HepG2 (cell line): ENCODE results near the gene NES. TPM values are rescaled to one million over a fixed set of nuclear protein-coding genes. Genes with fewer than 3 reads are reported as not detected.

Experiments
- ATAC-seq: fragments of 200-7000 bp; cut with Tn5 transposase; 3 replicates; pipeline ENCODE4 v1.9.1; 2020; ENCODE audit warnings: mild to moderate bottlenecking, moderate library complexity
- BruUV-seq: library from RNA; stranded (reverse); fragments of 400-500 nt; replicated peaks from 2 replicates; lab custom pipeline; 2021; lab: Mats Ljungman, UMichigan
- CTCF ChIA-PET: fragments of 300-600 bp; formaldehyde crosslinking; extraction: SDS; loops from one replicate; lab custom pipeline; 2021; ENCODE audit warnings: low total read pairs, inconsistent platforms, low intra/inter-chr PET ratio; lab: Yijun Ruan, JAX
- POLR2A ChIA-PET: fragments of 350-600 bp; sonication (Branson Sonifier 250); formaldehyde crosslinking; loops from one replicate; lab custom pipeline; 2020; ENCODE audit warnings: antibody characterized with exemption, inconsistent platforms; lab: Yijun Ruan, JAX
- DNase-seq: peaks from one replicate; pipeline ENCODE4 v3.0.0-alpha.2; 2015; ENCODE audit warnings: low spot score
- FAIRE-seq: peaks from 3 replicates; lab custom pipeline; 2011; peaks lifted over from hg19 to GRCh38; lab: Jason Lieb, UNC
- H2AFZ ChIP-seq: one replicate; pipeline ENCODE4 v1.6.1; 2011; ENCODE audit warnings: low read length, inconsistent platforms
- H3K27ac ChIP-seq: fragments of 300-600 bp; 3 replicates; pipeline ENCODE4 v1.8.0; 2011; ENCODE audit warnings: mixed run types, mild to moderate bottlenecking, mixed read lengths, low read length, inconsistent platforms; ENCODE audit not compliant: insufficient read depth; ENCODE audit errors: extremely low read length
- H3K27me3 ChIP-seq, 2 experiments: fragments of 200-600 bp in 1 of 2; 2 replicates in 1 of 2; 3 replicates in 1 of 2; pipeline versions ENCODE4 v1.6.0 to v1.8.0; 2011; ENCODE audit warnings: low read length in 2 of 2, mild to moderate bottlenecking in 2 of 2, moderate library complexity in 2 of 2, inconsistent platforms in 1 of 2; ENCODE audit not compliant: insufficient read depth in 2 of 2, control insufficient read depth in 1 of 2
- H3K36me3 ChIP-seq, 2 experiments: fragments of 200-600 bp in 1 of 2; replicated peaks in 1 of 2; 2 replicates in 1 of 2; 3 replicates in 1 of 2; pipeline versions ENCODE4 v1.5.1 to v1.8.0; 2011; ENCODE audit warnings: low read length in 2 of 2, inconsistent platforms in 1 of 2; ENCODE audit not compliant: insufficient read depth in 2 of 2, control insufficient read depth in 1 of 2
- H3K4me1 ChIP-seq: 2 replicates; pipeline ENCODE4 v1.5.1; 2012; ENCODE audit warnings: low read length, inconsistent platforms; ENCODE audit not compliant: insufficient read depth
- H3K4me2 ChIP-seq: 2 replicates; pipeline ENCODE4 v1.6.0; 2011; ENCODE audit warnings: low read depth, low read length, inconsistent platforms
- H3K4me3 ChIP-seq, 3 experiments: fragments of 200-600 bp in 1 of 3; sonication (generic), shearing (Covaris generic) in 1 of 3; replicated peaks in 1 of 3; 2 replicates each; pipeline ENCODE4 v1.5.1; 2011 to 2016; ENCODE audit warnings: low read length in 3 of 3, inconsistent platforms in 2 of 3, low read depth in 2 of 3, mild to moderate bottlenecking in 2 of 3, control low read depth in 1 of 3, mixed read lengths in 1 of 3; ENCODE audit not compliant: insufficient read depth in 1 of 3
- H3K79me2 ChIP-seq: one replicate; pipeline ENCODE4 v1.6.1; 2011; ENCODE audit warnings: low read length, inconsistent platforms; ENCODE audit not compliant: insufficient read depth
- H3K9ac ChIP-seq: 2 replicates; pipeline ENCODE4 v1.6.0; 2011; ENCODE audit warnings: mild to moderate bottlenecking, low read depth, low read length, inconsistent platforms; ENCODE audit not compliant: insufficient read depth
- H3K9me3 ChIP-seq: 2 replicates; pipeline ENCODE4 v1.5.1; 2012; ENCODE audit warnings: mild to moderate bottlenecking, low read length
- H4K20me1 ChIP-seq: 2 replicates; pipeline ENCODE4 v1.6.0; 2011; ENCODE audit warnings: inconsistent platforms, mild to moderate bottlenecking, low read length, moderate library complexity; ENCODE audit not compliant: insufficient read depth
- AKAP8 ChIP-seq: sonication (generic); formaldehyde crosslinking; IDR thresholded peaks from 2 replicates; pipeline ENCODE4 v1.5.1; 2020; ENCODE audit warnings: mild to moderate bottlenecking, missing genetic modification reagents
- ATAD3A ChIP-seq: sonication (generic); formaldehyde crosslinking; IDR thresholded peaks from 2 replicates; pipeline ENCODE4 v1.4.0; 2020; ENCODE audit warnings: missing genetic modification reagents
- KAT2B ChIP-seq: fragments of 150-350 bp; IDR thresholded peaks from 2 replicates; pipeline ENCODE4 v1.6.1; 2014; ENCODE audit warnings: low read depth, low read length, borderline replicate concordance
- KDM2A ChIP-seq: sonication (generic); formaldehyde crosslinking; IDR thresholded peaks from 2 replicates; pipeline ENCODE4 v1.4.0; 2020; ENCODE audit warnings: low read depth, missing genetic modification reagents, borderline replicate concordance
- POLR2G ChIP-seq: fragments of 200-400 bp; formaldehyde crosslinking; IDR thresholded peaks from 2 replicates; pipeline ENCODE4 v1.6.1; 2018; ENCODE audit warnings: mild to moderate bottlenecking, low read depth, low read length, moderate library complexity
- SMAD1 ChIP-seq: sonication (generic); formaldehyde crosslinking; IDR thresholded peaks from 2 replicates; pipeline ENCODE4 v1.4.0; 2020; ENCODE audit warnings: missing genetic modification reagents, low read depth, mild to moderate bottlenecking, borderline replicate concordance
- SSRP1 ChIP-seq: IDR thresholded peaks from 2 replicates; pipeline ENCODE4 v1.6.1; 2016; ENCODE audit warnings: control low read depth
- ZNF253 ChIP-seq: sonication (generic); formaldehyde crosslinking; IDR thresholded peaks from 2 replicates; pipeline ENCODE4 v1.8.0; 2022; ENCODE audit warnings: mild to moderate bottlenecking, missing genetic modification reagents, borderline replicate concordance
- ZNF644 ChIP-seq: IDR thresholded peaks from 2 replicates; pipeline ENCODE4 v1.6.1; 2016; ENCODE audit warnings: low read depth
- ZNF749 ChIP-seq: sonication (generic); formaldehyde crosslinking; IDR thresholded peaks from 2 replicates; pipeline ENCODE4 v1.8.0; 2022; ENCODE audit warnings: mild to moderate bottlenecking, missing genetic modification reagents, moderate library complexity, borderline replicate concordance
- ZNF768 ChIP-seq: sonication (generic); formaldehyde crosslinking; IDR thresholded peaks from 2 replicates; pipeline ENCODE4 v1.4.0; 2020; ENCODE audit warnings: missing genetic modification reagents
- WGBS: methylation state at CpG from one replicate; pipeline ENCODE4 v1.1.6; 2017; ENCODE audit warnings: low lambda C conversion rate; 5-methylcytosine and 5-hydroxymethylcytosine counted together
- in situ Hi-C: cut with HindIII; loops from 2 replicates; pipeline ENCODE4 v1.10.0; 2017; ENCODE audit warnings: low pct_unique_long_range_greater_than_20kb; ENCODE audit not compliant: extremely low pct_ligation_motif_present
- intact Hi-C: fragments of 100-400 bp; cut with micrococcal nuclease; formaldehyde crosslinking; loops from one replicate; pipeline ENCODE4 v1.10.0; 2022; ENCODE audit not compliant: unreplicated experiment
- polyA plus RNA-seq, 8 experiments: library from polyadenylated mRNA; depleted of rRNA in 3 of 8; stranded (reverse) in 7 of 8; unstranded in 1 of 8; fragments of >200 nt; fragmentation: Illumina TruSeq in 4 of 8; extraction: Trizol in 4 of 8; gene quantifications; 2 replicates each; pipeline versions ENCODE4 v1.2.1 to v1.2.3, GENCODE V29; 2011 to 2016; ENCODE audit warnings: low read depth in 4 of 8, missing spikeins in 1 of 8, mixed read lengths in 1 of 8; ENCODE audit not compliant: insufficient read depth in 1 of 8
- total RNA-seq, 5 experiments: library from RNA; depleted of rRNA; stranded (reverse); fragments of >200 nt; fragmentation: Illumina TruSeq; extraction: Trizol; gene quantifications; 2 replicates each; pipeline ENCODE4 v1.2.3, GENCODE V29; 2016; ENCODE audit warnings: low read depth in 1 of 5
- TF ChIP-seq, protein P1 (sequence below): IDR thresholded peaks from 2 replicates; pipeline ENCODE4 v1.6.1; 2012; ENCODE audit warnings: low read length, improper control_type of control experiment
- TF ChIP-seq, protein P2 (sequence below): sonication (generic); formaldehyde crosslinking; IDR thresholded peaks from 2 replicates; pipeline ENCODE4 v1.4.0; 2020; ENCODE audit warnings: missing genetic modification reagents, borderline replicate concordance
- TF ChIP-seq, protein P3 (sequence below): sonication (generic); formaldehyde crosslinking; conservative IDR thresholded peaks from 2 replicates; pipeline ENCODE4 v1.5.0; 2020; ENCODE audit warnings: missing genetic modification reagents

NES gene
- total and polyA plus RNA-seq, 2 of the 13 experiments (the other 11 are each of a cell fraction or from before 2014, with no cell fraction given), result 1.7 to 16.6 TPM

DNA sequence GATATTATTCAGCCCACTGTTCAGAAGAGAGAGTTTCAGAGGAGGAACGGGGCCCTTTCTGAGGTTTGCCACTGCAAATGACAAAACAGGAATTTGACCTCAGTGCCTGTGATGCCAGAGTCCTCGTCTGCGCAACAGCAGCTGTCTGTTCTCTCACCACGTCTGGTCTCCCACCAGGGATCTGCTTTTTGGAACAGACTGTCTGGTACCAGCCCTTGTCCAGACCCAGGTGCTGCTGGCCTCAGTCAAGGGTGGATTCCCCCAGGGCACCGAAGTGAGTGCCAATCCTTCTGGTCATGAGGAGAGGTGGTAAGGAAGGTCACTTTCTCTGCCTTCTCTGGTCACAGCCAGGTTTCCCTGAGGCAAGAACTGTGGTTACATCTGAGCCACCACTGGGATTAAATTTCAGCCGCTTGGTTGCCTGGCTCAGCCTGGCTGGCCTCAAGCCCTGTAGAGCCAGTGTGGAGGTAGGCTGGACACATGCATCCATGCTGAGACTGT is 37.6 kb downstream of the NES start:
- POLR2A ChIA-PET, result interaction anchor here (1.3 kb wide), 1 partner anchor 10 kb away, joined by 3 read pairs; no protein-coding TSS in a partner anchor
- Histone ChIP-seq H3K79me2 (no peaks in the 10 kb centered on the region), H3K4me3 (no peak overlapping the region), H3K27me3 (peaks cover 4 to 21% of the 10 kb centered on the region in 2 experiments; a peak in 3 of 5 replicates), H3K4me1 (peaks cover 17% of the 10 kb centered on the region), H3K9ac (no peak overlapping the region), H3K9me3 (no peaks in the 10 kb centered on the region), H3K4me2 (0 out of 2 replicates have a peak overlapping the region, but pooled peaks have one; percentile 3), H4K20me1 (peaks cover 24% of the 10 kb centered on the region), H3K36me3 (peaks cover 0 to 2% of the 10 kb centered on the region in 2 experiments; a peak in 2 of 5 replicates), H2AFZ (no peak overlapping the region), H3K27ac (no peak overlapping the region)
- BruUV-seq, result no TSS peak
- in situ Hi-C loops, result no loop called here
- no peak for FAIRE-seq
- CTCF ChIA-PET, result no interaction called here
- 6% methylated on average over 2 of the region's 6 CpGs for WGBS
- peak; percentile 44 for ATAC-seq
- intact Hi-C loops, result no loop called here
- DNase-seq, result no peak
- TF ChIP-seq ZNF644 (CRISPR knock-in tag) (no peak), AKAP8 (CRISPR knock-in tag) (peak; percentile 73), SMAD1 (CRISPR knock-in tag) (no peak), POLR2G (peak; percentile 41), ZNF749 (CRISPR knock-in tag) (0 out of 2 replicates have a peak, but pooled peaks have one; percentile 35), ATAD3A (CRISPR knock-in tag) (no peak), KAT2B (no peak), ZNF253 (CRISPR knock-in tag) (no peak), KDM2A (CRISPR knock-in tag) (peak; percentile 73), SSRP1 (CRISPR knock-in tag) (peak; percentile 17; the same call in 1 of the 2 replicates), ZNF768 (CRISPR knock-in tag) (0 out of 2 replicates have a peak, but pooled peaks have one; percentile 11)
- TF ChIP-seq, protein P1, sequence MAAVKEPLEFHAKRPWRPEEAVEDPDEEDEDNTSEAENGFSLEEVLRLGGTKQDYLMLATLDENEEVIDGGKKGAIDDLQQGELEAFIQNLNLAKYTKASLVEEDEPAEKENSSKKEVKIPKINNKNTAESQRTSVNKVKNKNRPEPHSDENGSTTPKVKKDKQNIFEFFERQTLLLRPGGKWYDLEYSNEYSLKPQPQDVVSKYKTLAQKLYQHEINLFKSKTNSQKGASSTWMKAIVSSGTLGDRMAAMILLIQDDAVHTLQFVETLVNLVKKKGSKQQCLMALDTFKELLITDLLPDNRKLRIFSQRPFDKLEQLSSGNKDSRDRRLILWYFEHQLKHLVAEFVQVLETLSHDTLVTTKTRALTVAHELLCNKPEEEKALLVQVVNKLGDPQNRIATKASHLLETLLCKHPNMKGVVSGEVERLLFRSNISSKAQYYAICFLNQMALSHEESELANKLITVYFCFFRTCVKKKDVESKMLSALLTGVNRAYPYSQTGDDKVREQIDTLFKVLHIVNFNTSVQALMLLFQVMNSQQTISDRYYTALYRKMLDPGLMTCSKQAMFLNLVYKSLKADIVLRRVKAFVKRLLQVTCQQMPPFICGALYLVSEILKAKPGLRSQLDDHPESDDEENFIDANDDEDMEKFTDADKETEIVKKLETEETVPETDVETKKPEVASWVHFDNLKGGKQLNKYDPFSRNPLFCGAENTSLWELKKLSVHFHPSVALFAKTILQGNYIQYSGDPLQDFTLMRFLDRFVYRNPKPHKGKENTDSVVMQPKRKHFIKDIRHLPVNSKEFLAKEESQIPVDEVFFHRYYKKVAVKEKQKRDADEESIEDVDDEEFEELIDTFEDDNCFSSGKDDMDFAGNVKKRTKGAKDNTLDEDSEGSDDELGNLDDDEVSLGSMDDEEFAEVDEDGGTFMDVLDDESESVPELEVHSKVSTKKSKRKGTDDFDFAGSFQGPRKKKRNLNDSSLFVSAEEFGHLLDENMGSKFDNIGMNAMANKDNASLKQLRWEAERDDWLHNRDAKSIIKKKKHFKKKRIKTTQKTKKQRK, result no peak
- TF ChIP-seq, protein P2, sequence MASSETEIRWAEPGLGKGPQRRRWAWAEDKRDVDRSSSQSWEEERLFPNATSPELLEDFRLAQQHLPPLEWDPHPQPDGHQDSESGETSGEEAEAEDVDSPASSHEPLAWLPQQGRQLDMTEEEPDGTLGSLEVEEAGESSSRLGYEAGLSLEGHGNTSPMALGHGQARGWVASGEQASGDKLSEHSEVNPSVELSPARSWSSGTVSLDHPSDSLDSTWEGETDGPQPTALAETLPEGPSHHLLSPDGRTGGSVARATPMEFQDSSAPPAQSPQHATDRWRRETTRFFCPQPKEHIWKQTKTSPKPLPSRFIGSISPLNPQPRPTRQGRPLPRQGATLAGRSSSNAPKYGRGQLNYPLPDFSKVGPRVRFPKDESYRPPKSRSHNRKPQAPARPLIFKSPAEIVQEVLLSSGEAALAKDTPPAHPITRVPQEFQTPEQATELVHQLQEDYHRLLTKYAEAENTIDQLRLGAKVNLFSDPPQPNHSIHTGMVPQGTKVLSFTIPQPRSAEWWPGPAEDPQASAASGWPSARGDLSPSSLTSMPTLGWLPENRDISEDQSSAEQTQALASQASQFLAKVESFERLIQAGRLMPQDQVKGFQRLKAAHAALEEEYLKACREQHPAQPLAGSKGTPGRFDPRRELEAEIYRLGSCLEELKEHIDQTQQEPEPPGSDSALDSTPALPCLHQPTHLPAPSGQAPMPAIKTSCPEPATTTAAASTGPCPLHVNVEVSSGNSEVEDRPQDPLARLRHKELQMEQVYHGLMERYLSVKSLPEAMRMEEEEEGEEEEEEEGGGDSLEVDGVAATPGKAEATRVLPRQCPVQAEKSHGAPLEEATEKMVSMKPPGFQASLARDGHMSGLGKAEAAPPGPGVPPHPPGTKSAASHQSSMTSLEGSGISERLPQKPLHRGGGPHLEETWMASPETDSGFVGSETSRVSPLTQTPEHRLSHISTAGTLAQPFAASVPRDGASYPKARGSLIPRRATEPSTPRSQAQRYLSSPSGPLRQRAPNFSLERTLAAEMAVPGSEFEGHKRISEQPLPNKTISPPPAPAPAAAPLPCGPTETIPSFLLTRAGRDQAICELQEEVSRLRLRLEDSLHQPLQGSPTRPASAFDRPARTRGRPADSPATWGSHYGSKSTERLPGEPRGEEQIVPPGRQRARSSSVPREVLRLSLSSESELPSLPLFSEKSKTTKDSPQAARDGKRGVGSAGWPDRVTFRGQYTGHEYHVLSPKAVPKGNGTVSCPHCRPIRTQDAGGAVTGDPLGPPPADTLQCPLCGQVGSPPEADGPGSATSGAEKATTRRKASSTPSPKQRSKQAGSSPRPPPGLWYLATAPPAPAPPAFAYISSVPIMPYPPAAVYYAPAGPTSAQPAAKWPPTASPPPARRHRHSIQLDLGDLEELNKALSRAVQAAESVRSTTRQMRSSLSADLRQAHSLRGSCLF (CRISPR knock-in tag), result no peak
- TF ChIP-seq, protein P3, sequence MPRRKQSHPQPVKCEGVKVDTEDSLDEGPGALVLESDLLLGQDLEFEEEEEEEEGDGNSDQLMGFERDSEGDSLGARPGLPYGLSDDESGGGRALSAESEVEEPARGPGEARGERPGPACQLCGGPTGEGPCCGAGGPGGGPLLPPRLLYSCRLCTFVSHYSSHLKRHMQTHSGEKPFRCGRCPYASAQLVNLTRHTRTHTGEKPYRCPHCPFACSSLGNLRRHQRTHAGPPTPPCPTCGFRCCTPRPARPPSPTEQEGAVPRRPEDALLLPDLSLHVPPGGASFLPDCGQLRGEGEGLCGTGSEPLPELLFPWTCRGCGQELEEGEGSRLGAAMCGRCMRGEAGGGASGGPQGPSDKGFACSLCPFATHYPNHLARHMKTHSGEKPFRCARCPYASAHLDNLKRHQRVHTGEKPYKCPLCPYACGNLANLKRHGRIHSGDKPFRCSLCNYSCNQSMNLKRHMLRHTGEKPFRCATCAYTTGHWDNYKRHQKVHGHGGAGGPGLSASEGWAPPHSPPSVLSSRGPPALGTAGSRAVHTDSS (CRISPR knock-in tag), result no peak
